ENCODE measurements around the gene ATP5MK.
"Not testable (repeated sequence)": the region's sequence is repeated elsewhere in the genome, so short reads cannot be mapped to it uniquely, and the experiment has no call there.

ATP5MK gene

GRCh38 chr10:103367379-103367781 lies 28.9 kb downstream of the ATP5MK start:
- no peak for DNase-seq (ENCODE audit: extremely low read depth, insufficient read length)
- Histone ChIP-seq H3K36me3 (ENCODE audit: control insufficient read depth, insufficient read depth, low read length) (no peaks in the 10 kb centered on the region), H3K27me3 (replicated peaks; ENCODE audit: control insufficient read depth, insufficient read depth, low read length) (no peaks in the 10 kb centered on the region), H3K4me3 (replicated peaks; ENCODE audit: low read depth, low read length) (peak overlapping the region; percentile 78)
- TF ChIP-seq, protein P1, sequence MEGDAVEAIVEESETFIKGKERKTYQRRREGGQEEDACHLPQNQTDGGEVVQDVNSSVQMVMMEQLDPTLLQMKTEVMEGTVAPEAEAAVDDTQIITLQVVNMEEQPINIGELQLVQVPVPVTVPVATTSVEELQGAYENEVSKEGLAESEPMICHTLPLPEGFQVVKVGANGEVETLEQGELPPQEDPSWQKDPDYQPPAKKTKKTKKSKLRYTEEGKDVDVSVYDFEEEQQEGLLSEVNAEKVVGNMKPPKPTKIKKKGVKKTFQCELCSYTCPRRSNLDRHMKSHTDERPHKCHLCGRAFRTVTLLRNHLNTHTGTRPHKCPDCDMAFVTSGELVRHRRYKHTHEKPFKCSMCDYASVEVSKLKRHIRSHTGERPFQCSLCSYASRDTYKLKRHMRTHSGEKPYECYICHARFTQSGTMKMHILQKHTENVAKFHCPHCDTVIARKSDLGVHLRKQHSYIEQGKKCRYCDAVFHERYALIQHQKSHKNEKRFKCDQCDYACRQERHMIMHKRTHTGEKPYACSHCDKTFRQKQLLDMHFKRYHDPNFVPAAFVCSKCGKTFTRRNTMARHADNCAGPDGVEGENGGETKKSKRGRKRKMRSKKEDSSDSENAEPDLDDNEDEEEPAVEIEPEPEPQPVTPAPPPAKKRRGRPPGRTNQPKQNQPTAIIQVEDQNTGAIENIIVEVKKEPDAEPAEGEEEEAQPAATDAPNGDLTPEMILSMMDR (IDR thresholded peaks at IDR 0.05; ENCODE audit: insufficient read depth, low read length, poor library complexity, severe bottlenecking), result no peak

- H3K36me3 ChIP-seq (ENCODE audit: control insufficient read depth, insufficient read depth, low read length); H3K4me3 ChIP-seq (replicated peaks; ENCODE audit: low read depth, low read length); DNase-seq (ENCODE audit: extremely low read depth, insufficient read length); H3K27me3 ChIP-seq (replicated peaks; ENCODE audit: control insufficient read depth, insufficient read depth, low read length): not testable (repeated sequence)
Measured at GRCh38 chr10:103360791-103361190, 35.5 kb downstream of the ATP5MK start.

DNA sequence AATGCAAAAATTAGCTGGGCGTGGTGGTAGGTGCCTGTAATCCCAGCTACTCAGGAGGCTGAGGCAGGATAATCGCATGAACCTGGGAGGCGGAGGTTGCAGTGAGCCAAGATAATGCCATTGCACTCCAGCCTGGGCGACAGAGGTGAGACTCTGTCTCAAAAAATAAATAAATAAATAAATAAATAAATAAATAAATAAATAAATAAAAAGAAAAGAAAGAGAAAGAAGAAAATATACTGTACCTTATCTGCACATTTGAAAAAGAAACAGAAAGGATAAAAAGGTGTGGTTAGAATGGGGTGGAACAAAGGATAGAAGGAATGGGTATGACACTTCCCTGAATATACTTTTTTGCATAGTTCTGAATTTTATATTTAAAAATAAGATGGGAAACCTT lies 36.8 kb downstream of the ATP5MK start:
- H3K4me3 ChIP-seq (replicated peaks; ENCODE audit: low read depth, low read length); H3K27me3 ChIP-seq (replicated peaks; ENCODE audit: control insufficient read depth, insufficient read depth, low read length); H3K36me3 ChIP-seq (ENCODE audit: control insufficient read depth, insufficient read depth, low read length); DNase-seq (ENCODE audit: extremely low read depth, insufficient read length): not testable (repeated sequence)

DNA sequence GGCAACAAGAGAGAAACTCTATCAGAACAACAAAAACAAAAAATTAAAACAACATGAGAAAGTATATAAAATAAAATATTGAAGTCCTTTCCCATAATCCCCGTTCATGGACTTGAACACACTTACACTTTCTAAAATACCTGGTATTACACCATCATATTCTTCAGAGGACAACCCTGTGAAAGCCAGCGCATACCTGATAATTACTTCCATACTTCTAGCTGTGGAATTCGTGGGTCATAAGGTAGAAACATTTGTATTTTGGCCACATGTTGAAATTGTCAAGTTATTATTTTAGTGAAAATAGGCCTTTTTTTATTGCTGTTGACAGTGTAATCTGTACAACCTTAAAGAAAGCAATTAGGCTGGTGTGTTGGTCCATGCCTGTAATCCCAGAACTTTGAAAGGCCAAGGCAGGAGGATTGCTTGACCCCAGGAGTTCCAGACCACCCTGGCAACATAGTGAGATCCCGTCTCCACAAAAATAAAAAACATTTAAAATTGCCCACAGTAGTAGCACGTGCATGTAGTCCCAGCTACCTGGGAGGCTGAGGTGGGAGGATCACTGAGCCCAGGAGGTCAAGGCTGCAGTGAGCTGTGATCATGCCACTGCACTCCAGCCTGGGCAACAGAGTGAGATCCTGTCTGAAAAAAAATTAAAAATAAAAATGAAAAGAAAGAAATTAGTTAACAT lies 40.2 kb downstream of the ATP5MK start:
- TF ChIP-seq, protein P1 (IDR thresholded peaks at IDR 0.05; ENCODE audit: insufficient read depth, low read length, poor library complexity, severe bottlenecking), result no peak
- H3K27me3 ChIP-seq (replicated peaks; ENCODE audit: control insufficient read depth, insufficient read depth, low read length), result no peaks in the 10 kb centered on the region
- H3K4me3 ChIP-seq (replicated peaks; ENCODE audit: low read depth, low read length), result no peak overlapping the region
- no peaks in the 10 kb centered on the region for H3K36me3 ChIP-seq (ENCODE audit: control insufficient read depth, insufficient read depth, low read length)
- DNase-seq (ENCODE audit: extremely low read depth, insufficient read length), result no peak

GRCh38 chr10:103354567-103354966 lies 41.7 kb downstream of the ATP5MK start:
- not testable (repeated sequence) for H3K4me3 ChIP-seq (replicated peaks; ENCODE audit: low read depth, low read length); DNase-seq (ENCODE audit: extremely low read depth, insufficient read length); H3K36me3 ChIP-seq (ENCODE audit: control insufficient read depth, insufficient read depth, low read length); H3K27me3 ChIP-seq (replicated peaks; ENCODE audit: control insufficient read depth, insufficient read depth, low read length)

DNA sequence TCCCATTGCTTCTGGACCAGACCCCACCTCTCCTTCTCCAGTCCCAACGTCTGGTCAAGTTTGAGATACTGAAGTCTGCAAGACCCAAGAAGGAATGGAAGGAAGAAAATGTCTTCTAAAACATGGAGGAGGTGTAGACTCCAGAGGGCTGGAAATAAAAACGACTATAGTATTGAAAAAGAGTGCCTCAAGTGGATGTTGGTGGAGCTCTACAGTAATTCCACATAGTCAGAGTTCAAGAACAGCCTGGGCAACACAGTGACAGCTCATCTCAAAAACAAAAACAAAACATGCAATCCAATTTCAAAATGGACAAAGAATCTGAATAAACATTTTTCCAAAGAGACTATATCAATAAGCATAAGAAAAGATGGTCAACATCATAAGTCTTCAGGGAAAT lies 43.0 kb downstream of the ATP5MK start:
- TF ChIP-seq, protein P1 (IDR thresholded peaks at IDR 0.05; ENCODE audit: insufficient read depth, low read length, poor library complexity, severe bottlenecking), result no peak
- no peak overlapping the region for H3K4me3 ChIP-seq (replicated peaks; ENCODE audit: low read depth, low read length)
- no peaks in the 10 kb centered on the region for H3K36me3 ChIP-seq (ENCODE audit: control insufficient read depth, insufficient read depth, low read length)
- no peaks in the 10 kb centered on the region for H3K27me3 ChIP-seq (replicated peaks; ENCODE audit: control insufficient read depth, insufficient read depth, low read length)
- no peak for DNase-seq (ENCODE audit: extremely low read depth, insufficient read length)

GRCh38 chr10:103350517-103351260 lies 45.6 kb downstream of the ATP5MK start, which contains the start of gene PCGF6:
Gene PCGF6, minus strand, starts transcription at chr10:103351140. Its CDS starts 74 bp downstream, at chr10:103351066.
- Histone ChIP-seq H3K36me3 (ENCODE audit: control insufficient read depth, insufficient read depth, low read length) (peaks cover 1% of the 10 kb centered on the region), H3K4me3 (replicated peaks; ENCODE audit: low read depth, low read length) (peak within 1 kb of the TSS; percentile 89), H3K27me3 (replicated peaks; ENCODE audit: control insufficient read depth, insufficient read depth, low read length) (no peaks in the 10 kb centered on the region)
- DNase-seq (ENCODE audit: extremely low read depth, insufficient read length), result peak; percentile 90
- TF ChIP-seq, protein P1 (IDR thresholded peaks at IDR 0.05; ENCODE audit: insufficient read depth, low read length, poor library complexity, severe bottlenecking), result no peak

All from GM06990 (cell line).